HCT116 (cell line): ENCODE results near the gene C12orf43. TPM values are rescaled to one million over a fixed set of nuclear protein-coding genes. Genes with fewer than 3 reads are reported as not detected.

Experiments
- ATAC-seq: fragments of 200-7000 bp; cut with Tn5 transposase; 2 replicates; pipeline ENCODE4 v1.9.1; 2020; ENCODE audit warnings: mild to moderate bottlenecking, moderate library complexity
- BruUV-seq: library from RNA; stranded (reverse); fragments of 400-500 nt; replicated peaks from 2 replicates; lab custom pipeline; 2021; lab: Mats Ljungman, UMichigan
- CTCF ChIA-PET: fragments of 300-600 bp; sonication (Branson Sonifier 250); formaldehyde crosslinking; loops from one replicate; lab custom pipeline; 2021; ENCODE audit warnings: antibody characterized with exemption; lab: Charles Lee
- POLR2A ChIA-PET: fragments of 300-600, 350-600 bp; sonication (Branson Sonifier 250); formaldehyde crosslinking; loops from one replicate; lab custom pipeline; 2021; ENCODE audit warnings: antibody characterized with exemption; lab: Charles Lee
- RAD21 ChIA-PET, 2 experiments: fragments of 300-600 bp; sonication (Branson Sonifier 250); formaldehyde crosslinking; loops; one replicate each; lab custom pipeline; 2023; ENCODE audit warnings: low total read pairs in 2 of 2; ENCODE audit not compliant: uncharacterized antibody in 2 of 2, unreplicated experiment in 2 of 2, low non-redundant PET in 1 of 2; lab: Charles Lee
- DNase-seq: peaks from one replicate; pipeline ENCODE4 v3.0.0-alpha.2; 2010; ENCODE audit warnings: low read depth, low spot score
- H2AFZ ChIP-seq: fragments of 200-600 bp; shearing (Covaris generic), sonication (generic); 2 replicates; pipeline ENCODE4 v1.6.1; 2017; ENCODE audit warnings: low read depth, mixed run types, mixed read lengths, antibody characterized with exemption, low read length; ENCODE audit not compliant: poor library complexity, severe bottlenecking
- H3K27ac ChIP-seq: 2 replicates; pipeline ENCODE4 v1.5.1; 2012; ENCODE audit warnings: low read depth, low read length
- H3K27me3 ChIP-seq: fragments of 200-600 bp; sonication (generic); 2 replicates; pipeline ENCODE4 v1.6.1; 2016; ENCODE audit warnings: mixed run types, low read length, mixed read lengths; ENCODE audit not compliant: insufficient read depth
- H3K36me3 ChIP-seq, 2 experiments: fragments of 200-500 bp in 1 of 2; fragments of 200-600 bp in 1 of 2; sonication (Bioruptor generic) in 1 of 2; sonication (generic) in 1 of 2; 2 replicates each; pipeline versions ENCODE4 v1.5.1 to v1.6.1; 2014 to 2016; ENCODE audit warnings: low read length in 2 of 2, inconsistent platforms in 1 of 2, mixed read lengths in 1 of 2, mixed run types in 1 of 2; ENCODE audit not compliant: insufficient read depth in 2 of 2, control insufficient read depth in 1 of 2
- H3K4me1 ChIP-seq, 2 experiments: fragments of 200-600 bp in 1 of 2; sonication (generic) in 1 of 2; 2 replicates each; pipeline versions ENCODE4 v1.5.1 to v1.6.1; 2012 to 2017; ENCODE audit warnings: low read length in 2 of 2, inconsistent platforms in 1 of 2, mild to moderate bottlenecking in 1 of 2, mixed read lengths in 1 of 2, mixed run types in 1 of 2, moderate library complexity in 1 of 2; ENCODE audit not compliant: insufficient read depth in 2 of 2, control insufficient read depth in 1 of 2
- H3K4me2 ChIP-seq: fragments of 200-600 bp; sonication (generic); 2 replicates; pipeline ENCODE4 v1.6.1; 2017; ENCODE audit warnings: mixed run types, low read length, mixed read lengths
- H3K4me3 ChIP-seq, 2 experiments: fragments of 200-600 bp in 1 of 2; sonication (generic) in 1 of 2; replicated peaks in 1 of 2; 2 replicates each; pipeline ENCODE4 v1.5.1; 2011 to 2016; ENCODE audit warnings: low read length in 2 of 2, control low read depth in 1 of 2, low read depth in 1 of 2, mild to moderate bottlenecking in 1 of 2, mixed read lengths in 1 of 2, mixed run types in 1 of 2
- H3K79me2 ChIP-seq: fragments of 200-600 bp; sonication (generic); 2 replicates; pipeline ENCODE4 v1.6.1; 2017; ENCODE audit warnings: mild to moderate bottlenecking, mixed run types, low read length, moderate library complexity, mixed read lengths; ENCODE audit not compliant: insufficient read depth
- H3K9ac ChIP-seq: fragments of 200-600 bp; sonication (generic); 2 replicates; pipeline ENCODE4 v1.6.1; 2016; ENCODE audit warnings: low read length, mixed read lengths
- H3K9me2 ChIP-seq: fragments of 200-600 bp; sonication (generic), shearing (Covaris generic); 2 replicates; pipeline ENCODE4 v1.6.1; 2017; ENCODE audit warnings: mixed run types, mild to moderate bottlenecking, moderate library complexity; ENCODE audit not compliant: insufficient read depth
- H3K9me3 ChIP-seq, 2 experiments: fragments of 200-500 bp in 1 of 2; fragments of 200-600 bp in 1 of 2; sonication (Bioruptor generic) in 1 of 2; sonication (generic) in 1 of 2; 2 replicates each; pipeline ENCODE4 v1.6.1; 2014 to 2017; ENCODE audit warnings: low read length in 2 of 2, mixed read lengths in 2 of 2, inconsistent platforms in 1 of 2, low read depth in 1 of 2, mild to moderate bottlenecking in 1 of 2, mixed run types in 1 of 2, moderate library complexity in 1 of 2; ENCODE audit not compliant: control insufficient read depth in 1 of 2, insufficient read depth in 1 of 2
- H4K20me1 ChIP-seq: fragments of 200-600 bp; sonication (generic), shearing (Covaris generic); 2 replicates; pipeline ENCODE4 v1.6.1; 2017; ENCODE audit warnings: mixed run types, mild to moderate bottlenecking, moderate library complexity; ENCODE audit not compliant: insufficient read depth
- ATF3 ChIP-seq: IDR thresholded peaks from 2 replicates; pipeline ENCODE4 v1.6.1; 2012
- CBX3 ChIP-seq: IDR thresholded peaks from 2 replicates; pipeline ENCODE4 v1.6.1; 2012; ENCODE audit warnings: low read depth
- EGR1 ChIP-seq: IDR thresholded peaks from 2 replicates; pipeline ENCODE4 v1.6.1; 2012; ENCODE audit warnings: low read depth
- ELF1 ChIP-seq: IDR thresholded peaks from 2 replicates; pipeline ENCODE4 v1.6.1; 2012; ENCODE audit warnings: low read depth, borderline replicate concordance
- EZH2 ChIP-seq: fragments of 200-600 bp; sonication (generic); IDR thresholded peaks from 2 replicates; pipeline ENCODE4 v1.6.1; 2017; ENCODE audit warnings: antibody characterized with exemption, mixed run types
- EZH2phosphoT487 ChIP-seq: fragments of 200-600 bp; IDR thresholded peaks from 2 replicates; pipeline ENCODE4 v1.6.1; 2018; ENCODE audit warnings: antibody characterized with exemption, borderline replicate concordance
- FOSL1 ChIP-seq: IDR thresholded peaks from 2 replicates; pipeline ENCODE4 v1.6.1; 2012; ENCODE audit warnings: low read depth
- JUND ChIP-seq: IDR thresholded peaks from 2 replicates; pipeline ENCODE4 v1.6.1; 2012
- MAX ChIP-seq: IDR thresholded peaks from 2 replicates; pipeline ENCODE4 v1.6.1; 2012
- POLR2A ChIP-seq: IDR thresholded peaks from 2 replicates; pipeline ENCODE4 v1.7.0; 2011; ENCODE audit warnings: borderline replicate concordance; ENCODE audit not compliant: insufficient read depth, insufficient read length; ENCODE audit errors: extremely low read depth
- RAD21 ChIP-seq: IDR thresholded peaks from 2 replicates; pipeline ENCODE4 v1.6.1; 2012; ENCODE audit warnings: low read depth, mild to moderate bottlenecking
- REST ChIP-seq: IDR thresholded peaks from 2 replicates; pipeline ENCODE4 v1.6.1; 2012; ENCODE audit warnings: low read depth
- SIN3A ChIP-seq: IDR thresholded peaks from 2 replicates; pipeline ENCODE4 v1.6.1; 2012; ENCODE audit warnings: low read depth
- SRF ChIP-seq: IDR thresholded peaks from 2 replicates; pipeline ENCODE4 v1.6.1; 2012; ENCODE audit warnings: low read depth
- YY1 ChIP-seq: IDR thresholded peaks from 2 replicates; pipeline ENCODE4 v1.6.1; 2011; ENCODE audit warnings: low read length, low read depth, moderate library complexity, mild to moderate bottlenecking; ENCODE audit not compliant: insufficient replicate concordance; ENCODE audit errors: extremely low read depth
- ZFX ChIP-seq: fragments of 450-650 bp; IDR thresholded peaks from 2 replicates; pipeline ENCODE4 v1.6.1; 2017
- ZNF274 ChIP-seq: fragments of 200-500 bp; sonication (Bioruptor generic); IDR thresholded peaks from 2 replicates; pipeline ENCODE4 v1.6.1; 2014; ENCODE audit warnings: mild to moderate bottlenecking, low read depth, low read length, inconsistent platforms
- intact Hi-C: fragments of 100-400 bp; cut with micrococcal nuclease; formaldehyde crosslinking; loops from 2 replicates; pipeline ENCODE4 v1.10.0; 2022
- total RNA-seq: library from RNA; stranded (reverse); gene quantifications from one replicate; pipeline ENCODE4 v1.2.1, GENCODE V29; 2021; ENCODE audit not compliant: unreplicated experiment
- TF ChIP-seq, protein P1 (sequence below): IDR thresholded peaks from 2 replicates; pipeline ENCODE4 v1.6.1; 2011; ENCODE audit warnings: mild to moderate bottlenecking, low read length, moderate library complexity; ENCODE audit not compliant: insufficient replicate concordance; ENCODE audit errors: extremely low read depth

C12orf43 gene
- total RNA-seq, 1 experiment from 2014 or later: 16.2 TPM

- TF ChIP-seq, protein P1, sequence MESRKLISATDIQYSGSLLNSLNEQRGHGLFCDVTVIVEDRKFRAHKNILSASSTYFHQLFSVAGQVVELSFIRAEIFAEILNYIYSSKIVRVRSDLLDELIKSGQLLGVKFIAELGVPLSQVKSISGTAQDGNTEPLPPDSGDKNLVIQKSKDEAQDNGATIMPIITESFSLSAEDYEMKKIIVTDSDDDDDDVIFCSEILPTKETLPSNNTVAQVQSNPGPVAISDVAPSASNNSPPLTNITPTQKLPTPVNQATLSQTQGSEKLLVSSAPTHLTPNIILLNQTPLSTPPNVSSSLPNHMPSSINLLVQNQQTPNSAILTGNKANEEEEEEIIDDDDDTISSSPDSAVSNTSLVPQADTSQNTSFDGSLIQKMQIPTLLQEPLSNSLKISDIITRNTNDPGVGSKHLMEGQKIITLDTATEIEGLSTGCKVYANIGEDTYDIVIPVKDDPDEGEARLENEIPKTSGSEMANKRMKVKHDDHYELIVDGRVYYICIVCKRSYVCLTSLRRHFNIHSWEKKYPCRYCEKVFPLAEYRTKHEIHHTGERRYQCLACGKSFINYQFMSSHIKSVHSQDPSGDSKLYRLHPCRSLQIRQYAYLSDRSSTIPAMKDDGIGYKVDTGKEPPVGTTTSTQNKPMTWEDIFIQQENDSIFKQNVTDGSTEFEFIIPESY: no peak
- TF ChIP-seq ZFX (no peak), EZH2 (no peak), ATF3 (no peak)
These were observed 44.1 kb upstream of the C12orf43 start (continued) for GRCh38 chr12:121060149-121061001.

GRCh38 chr12:121059031-121059898 is 43.0 kb upstream of the C12orf43 start:
- no peaks in the 10 kb centered on the region for H3K79me2 ChIP-seq
- no peak overlapping the region for H3K4me3 ChIP-seq
- BruUV-seq: no TSS peak
- DNase-seq (no peak), ATAC-seq (no peak)
- no peak overlapping the region for H3K4me2 ChIP-seq
- peaks cover 5 to 14% of the 10 kb centered on the region in 2 experiments; a peak in 3 of 4 replicates for H3K4me1 ChIP-seq
- H4K20me1 ChIP-seq: no peaks in the 10 kb centered on the region
- CTCF ChIA-PET: interaction anchor here (0.5 to 2.4 kb wide), 6 partner anchors 15 to 217 kb away, joined by 3 to 16 read pairs (median 4); no protein-coding TSS in a partner anchor
- no peaks in the 10 kb centered on the region for H3K27me3 ChIP-seq
- H3K9me3 ChIP-seq: no peaks in the 10 kb centered on the region
- POLR2A ChIA-PET: interaction anchor here (0.6 to 0.7 kb wide), 2 partner anchors 8 to 11 kb away, joined by 3 to 4 read pairs; no protein-coding TSS in a partner anchor
- intact Hi-C loops: no loop called here
- no peaks in the 10 kb centered on the region for H3K36me3 ChIP-seq
- no peaks in the 10 kb centered on the region for H3K9me2 ChIP-seq
- H3K9ac ChIP-seq: no peak overlapping the region
- RAD21 ChIA-PET: no interaction called here
- no peak overlapping the region for H2AFZ ChIP-seq
- no peak overlapping the region for H3K27ac ChIP-seq
- no peak for TF ChIP-seq ELF1
- TF ChIP-seq JUND: no peak
- TF ChIP-seq ZFX: no peak
- no peak for TF ChIP-seq FOSL1
- TF ChIP-seq MAX: no peak
- no peak for TF ChIP-seq SRF
- no peak for TF ChIP-seq EGR1
- no peak for TF ChIP-seq POLR2A
- TF ChIP-seq REST: no peak
- TF ChIP-seq RAD21: no peak
- TF ChIP-seq YY1: no peak
- no peak for TF ChIP-seq CBX3
- TF ChIP-seq SIN3A: no peak
- TF ChIP-seq EZH2phosphoT487: no peak
- TF ChIP-seq EZH2: no peak
- no peak for TF ChIP-seq ZNF274
